D721Med (cell line): ENCODE measurements around the gene CERS6.
A peak's percentile ranks its signal among the peaks of the same experiment; 100 is the strongest.
"Not testable (repeated sequence)": the region's sequence is repeated elsewhere in the genome, so short reads cannot be mapped to it uniquely, and the experiment has no call there.

Experiments
- DNase-seq: peaks from one replicate; pipeline ENCODE4 v3.0.0; 2011; ENCODE audit warnings: low spot score; ENCODE audit not compliant: insufficient read length
- FAIRE-seq: peaks from 2 replicates; lab custom pipeline; 2011; peaks lifted over from hg19 to GRCh38; lab: Jason Lieb, UNC
- CTCF ChIP-seq: IDR thresholded peaks from 2 replicates; pipeline ENCODE4 v1.5.1; 2012; ENCODE audit warnings: mild to moderate bottlenecking, control low read depth; ENCODE audit not compliant: insufficient read depth; ENCODE audit errors: missing control alignments

Gene CERS6

GRCh38 chr2:168486477-168486876 lies 30.4 kb downstream of the CERS6 start:
- TF ChIP-seq CTCF: no peak
- no peak for DNase-seq
- FAIRE-seq: peak; percentile 21

DNA sequence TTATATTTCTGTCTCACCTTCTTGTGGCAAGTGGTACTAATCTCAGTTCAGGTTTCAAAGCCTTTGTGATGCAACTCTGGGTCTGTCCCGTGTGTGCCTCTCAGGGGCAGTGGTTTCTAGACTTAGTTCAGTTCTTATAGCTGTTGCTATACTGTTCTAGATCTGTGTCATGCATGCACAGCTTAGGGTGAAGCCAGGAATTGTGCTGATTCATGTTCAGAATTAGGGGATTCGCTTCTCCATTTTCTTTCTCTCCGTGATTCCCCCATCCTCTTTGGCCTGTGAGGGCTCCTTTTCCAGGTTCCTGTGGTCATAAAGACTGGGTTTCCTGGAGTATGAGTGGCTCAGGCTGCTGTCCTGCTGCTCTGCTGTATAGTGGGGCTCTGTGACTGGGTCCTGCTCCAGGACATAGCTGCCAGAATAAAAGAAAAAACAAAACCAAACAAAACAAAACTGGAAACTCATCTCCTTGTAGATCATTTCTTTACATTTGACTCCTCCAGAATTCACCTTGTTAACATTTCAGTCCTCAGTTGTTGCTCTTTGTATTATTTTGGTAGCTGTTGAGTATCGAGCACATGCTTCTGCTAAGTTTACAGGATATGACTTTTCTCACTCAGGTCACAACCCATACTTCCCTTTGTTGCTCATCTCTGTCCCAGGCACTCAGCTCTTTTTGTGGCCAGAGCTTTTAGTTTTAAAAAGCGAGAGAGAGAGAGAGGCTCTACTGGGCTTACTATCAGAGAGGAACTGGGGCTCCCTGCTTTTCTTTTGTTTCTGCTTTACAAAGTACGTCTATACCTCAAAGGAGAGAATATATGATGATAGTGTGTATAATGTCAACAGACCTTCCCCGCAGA lies 34.2 kb downstream of the CERS6 start:
- no peak for FAIRE-seq
- DNase-seq: no peak

DNA sequence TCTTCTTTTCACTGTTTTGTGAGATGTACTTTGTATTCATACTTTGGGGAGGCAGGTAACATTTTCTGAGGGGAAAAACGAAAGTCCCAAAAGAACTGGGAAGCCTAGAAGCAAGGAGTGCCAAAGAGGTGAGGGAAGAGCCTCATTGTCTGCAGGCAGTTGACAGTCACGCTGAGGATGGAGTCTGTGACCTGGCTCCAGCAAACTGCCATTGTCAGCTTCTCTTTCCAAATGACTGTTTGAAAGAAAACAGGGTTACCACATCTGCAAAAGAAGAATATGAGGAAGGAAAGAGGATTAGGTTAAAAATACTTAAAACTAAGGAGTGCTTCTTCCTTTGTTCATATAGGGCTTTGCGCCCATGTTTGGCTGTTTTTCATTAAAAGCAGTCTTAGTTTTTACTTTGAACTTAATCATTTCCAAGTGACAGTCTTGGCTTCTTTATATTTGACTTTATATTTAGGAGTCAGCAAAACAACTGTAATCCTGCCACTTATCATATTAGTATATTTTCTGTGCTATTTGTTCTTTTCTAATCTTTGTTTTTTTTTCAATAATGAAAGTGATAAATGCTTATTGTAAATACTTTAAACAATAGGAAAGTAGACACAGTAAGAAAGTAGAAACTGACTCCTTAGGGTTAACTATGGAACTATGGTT lies 35.0 kb downstream of the CERS6 start:
- DNase-seq: no peak
- no peak for TF ChIP-seq CTCF
- no peak for FAIRE-seq

More for the DNA sequence above, 34.2 kb downstream of the CERS6 start:
- TF ChIP-seq CTCF: no peak

- FAIRE-seq, DNase-seq: not testable (repeated sequence)
Measured at GRCh38 chr2:168491728-168492127, 35.7 kb downstream of the CERS6 start.

GRCh38 chr2:168493219-168493618 lies 37.1 kb downstream of the CERS6 start:
- FAIRE-seq, DNase-seq: not testable (repeated sequence)

- no peak for DNase-seq
- no peak for TF ChIP-seq CTCF
- no peak for FAIRE-seq
Measured at GRCh38 chr2:168494190-168494711, 38.2 kb downstream of the CERS6 start.

GRCh38 chr2:168495524-168495923 lies 39.5 kb downstream of the CERS6 start:
- no peak for FAIRE-seq
- DNase-seq: no peak

More at GRCh38 chr2:168495524-168495923, 39.5 kb downstream of the CERS6 start:
- no peak for TF ChIP-seq CTCF
